DOHH2 (cell line): ENCODE data around the gene B4GALNT1.

Experiments
- H3F3A ChIP-seq: fragments of 200-600 bp; sonication (generic), shearing (Covaris generic); 2 replicates; pipeline ENCODE4 v1.6.0; 2016; ENCODE audit warnings: antibody characterized with exemption, mild to moderate bottlenecking; ENCODE audit not compliant: control insufficient read depth, insufficient read depth
- H3K27ac ChIP-seq: fragments of 200-600 bp; sonication (generic); 2 replicates; pipeline ENCODE4 v1.5.1; 2014; ENCODE audit warnings: low read depth, mild to moderate bottlenecking, low read length, moderate library complexity
- H3K27me3 ChIP-seq: fragments of 200-600 bp; sonication (generic); 2 replicates; pipeline ENCODE4 v1.6.1; 2014; ENCODE audit warnings: mild to moderate bottlenecking, low read length, mixed read lengths; ENCODE audit not compliant: control insufficient read depth
- H3K36me3 ChIP-seq: fragments of 200-600 bp; sonication (generic); 2 replicates; pipeline ENCODE4 v1.6.1; 2014; ENCODE audit warnings: mild to moderate bottlenecking, low read length, moderate library complexity, mixed read lengths; ENCODE audit not compliant: control insufficient read depth
- H3K4me1 ChIP-seq: fragments of 200-600 bp; sonication (generic); 2 replicates; pipeline ENCODE4 v1.6.1; 2014; ENCODE audit warnings: mild to moderate bottlenecking, low read length, mixed read lengths; ENCODE audit not compliant: control insufficient read depth
- H3K4me2 ChIP-seq: fragments of 200-600 bp; sonication (generic); 2 replicates; pipeline ENCODE4 v1.6.0; 2014; ENCODE audit warnings: mild to moderate bottlenecking, low read length, moderate library complexity
- H3K4me3 ChIP-seq: fragments of 200-600 bp; sonication (generic); 2 replicates; pipeline ENCODE4 v1.5.1; 2014; ENCODE audit warnings: mild to moderate bottlenecking, low read length, mixed read lengths
- H3K79me2 ChIP-seq: fragments of 200-600 bp; sonication (generic); 2 replicates; pipeline ENCODE4 v1.6.1; 2014; ENCODE audit warnings: mild to moderate bottlenecking, low read length, mixed read lengths; ENCODE audit not compliant: control insufficient read depth
- H3K9me2 ChIP-seq: fragments of 200-600 bp; sonication (generic); replicated peaks from 2 replicates; pipeline ENCODE4 v1.6.1; 2014; ENCODE audit warnings: mild to moderate bottlenecking, low read length, mixed read lengths; ENCODE audit not compliant: control insufficient read depth
- H3K9me3 ChIP-seq: fragments of 200-600 bp; sonication (generic); 2 replicates; pipeline ENCODE4 v1.6.1; 2014; ENCODE audit warnings: antibody characterized with exemption, low read length, mixed read lengths; ENCODE audit not compliant: control insufficient read depth, insufficient read depth
- H4K20me1 ChIP-seq: fragments of 200-600 bp; sonication (generic); 2 replicates; pipeline ENCODE4 v1.6.0; 2014; ENCODE audit warnings: low read depth, mild to moderate bottlenecking, antibody characterized with exemption, low read length, moderate library complexity; ENCODE audit not compliant: control insufficient read depth, insufficient read depth
- CTCF ChIP-seq: fragments of 200-600 bp; sonication (generic); IDR thresholded peaks from one replicate; pipeline ENCODE4 v1.5.1; 2014; ENCODE audit warnings: antibody characterized with exemption, mild to moderate bottlenecking, low read depth, low read length; ENCODE audit not compliant: poor library complexity, severe bottlenecking
- EZH2phosphoT487 ChIP-seq: fragments of 200-600 bp; sonication (generic); IDR thresholded peaks from 2 replicates; pipeline ENCODE4 v1.6.1; 2017; ENCODE audit warnings: borderline replicate concordance, mild to moderate bottlenecking, antibody characterized with exemption, low read length, moderate library complexity, mixed read lengths

The B4GALNT1 gene

GRCh38 chr12:57627501-57628279, 5.3 kb downstream of the B4GALNT1 start:
- no peak overlapping the region for H3K4me3 ChIP-seq
- TF ChIP-seq EZH2phosphoT487 = peak; percentile 65; the same call in 1 of the 2 replicates
- peak; percentile 22 for TF ChIP-seq CTCF
- H4K20me1 ChIP-seq = no peaks in the 10 kb centered on the region
- peaks cover 95% of the 10 kb centered on the region for H3K27me3 ChIP-seq
- no peaks in the 10 kb centered on the region for H3K79me2 ChIP-seq
- no peak overlapping the region for H3K27ac ChIP-seq
- H3F3A ChIP-seq = 0 out of 2 replicates have a peak, but pooled peaks cover 2% of the 10 kb centered on the region
- no peaks in the 10 kb centered on the region for H3K9me3 ChIP-seq
- H3K4me2 ChIP-seq = no peak overlapping the region
- no peaks in the 10 kb centered on the region for H3K9me2 ChIP-seq
- H3K36me3 ChIP-seq = no peaks in the 10 kb centered on the region
- H3K4me1 ChIP-seq = peaks cover 4% of the 10 kb centered on the region

GRCh38 chr12:57626921-57627445, 6.0 kb downstream of the B4GALNT1 start:
- no peak overlapping the region for H3K27ac ChIP-seq
- H4K20me1 ChIP-seq = no peaks in the 10 kb centered on the region
- H3K4me2 ChIP-seq = no peak overlapping the region
- H3K27me3 ChIP-seq = peaks cover 95% of the 10 kb centered on the region
- H3K79me2 ChIP-seq = no peaks in the 10 kb centered on the region
- H3K36me3 ChIP-seq = no peaks in the 10 kb centered on the region
- H3K4me3 ChIP-seq = no peak overlapping the region
- no peaks in the 10 kb centered on the region for H3K9me2 ChIP-seq
- no peaks in the 10 kb centered on the region for H3K4me1 ChIP-seq
- 0 out of 2 replicates have a peak, but pooled peaks cover 2% of the 10 kb centered on the region for H3F3A ChIP-seq
- no peak for TF ChIP-seq CTCF
- no peak for TF ChIP-seq EZH2phosphoT487
- no peaks in the 10 kb centered on the region for H3K9me3 ChIP-seq

GRCh38 chr12:57626111-57626920, 6.7 kb downstream of the B4GALNT1 start:
- H4K20me1 ChIP-seq = no peaks in the 10 kb centered on the region
- H3K9me3 ChIP-seq = no peaks in the 10 kb centered on the region
- no peak overlapping the region for H3K4me3 ChIP-seq
- no peak overlapping the region for H3K4me2 ChIP-seq
- peaks cover 95% of the 10 kb centered on the region for H3K27me3 ChIP-seq
- TF ChIP-seq EZH2phosphoT487 = no peak
- TF ChIP-seq CTCF = no peak
- no peaks in the 10 kb centered on the region for H3K79me2 ChIP-seq
- H3F3A ChIP-seq = 0 out of 2 replicates have a peak, but pooled peaks cover 2% of the 10 kb centered on the region
- H3K4me1 ChIP-seq = no peaks in the 10 kb centered on the region
- no peaks in the 10 kb centered on the region for H3K36me3 ChIP-seq
- no peak overlapping the region for H3K27ac ChIP-seq
- H3K9me2 ChIP-seq = no peaks in the 10 kb centered on the region
